Fibroblast of pulmonary artery (primary cell): ENCODE data around the gene NDUFA11.
A peak's percentile ranks its signal among the peaks of the same experiment; 100 is the strongest.

Experiments
- DNase-seq: peaks from one replicate; pipeline ENCODE4 v3.0.0-alpha.2; 2010; ENCODE audit warnings: low read depth
- H3K4me3 ChIP-seq: replicated peaks from 2 replicates; pipeline ENCODE4 v1.5.1; 2011; ENCODE audit warnings: low read depth, mild to moderate bottlenecking, control low read depth, low read length, moderate library complexity
- CTCF ChIP-seq: IDR thresholded peaks from 2 replicates; pipeline ENCODE4 v1.5.1; 2011; ENCODE audit warnings: mild to moderate bottlenecking, control low read depth, low read length, inconsistent platforms; ENCODE audit errors: missing control alignments

Gene NDUFA11

DNA sequence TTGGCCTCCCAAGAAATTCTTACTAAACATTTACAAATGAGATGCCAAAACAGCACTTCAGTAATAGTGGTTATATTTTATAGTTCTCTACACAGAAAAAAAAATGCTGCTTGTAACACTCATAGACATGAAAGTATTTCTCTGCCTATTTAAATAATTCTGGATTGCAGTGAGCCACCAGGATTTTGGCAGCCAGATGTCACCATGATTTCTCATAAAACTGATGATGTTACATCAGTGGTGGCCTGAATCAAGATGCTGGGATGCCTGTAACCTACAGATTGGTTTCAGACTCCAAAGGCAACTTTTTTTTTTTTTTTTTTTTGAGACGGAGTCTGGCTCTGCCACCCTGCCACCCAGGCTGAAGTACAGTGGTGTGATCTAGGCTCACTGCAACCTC is 7.8 kb upstream of the NDUFA11 start:
- TF ChIP-seq CTCF = no peak
- DNase-seq = no peak
- no peak overlapping the region for H3K4me3 ChIP-seq

DNA sequence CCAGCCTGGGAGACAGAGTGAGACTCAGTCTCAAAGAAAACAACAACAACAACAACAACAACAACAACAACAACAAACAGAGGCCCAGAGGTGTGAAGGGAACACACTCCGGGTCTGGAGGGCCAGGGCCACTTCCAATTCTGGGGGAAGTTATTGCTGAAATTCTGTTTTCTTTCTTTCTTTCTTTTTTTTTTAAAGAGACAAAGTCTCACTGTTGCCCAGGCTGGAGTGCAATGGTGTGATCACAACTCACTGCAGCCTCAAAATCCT is 7.0 kb upstream of the NDUFA11 start:
- H3K4me3 ChIP-seq = no peak overlapping the region
- no peak for TF ChIP-seq CTCF
- DNase-seq = no peak

DNA sequence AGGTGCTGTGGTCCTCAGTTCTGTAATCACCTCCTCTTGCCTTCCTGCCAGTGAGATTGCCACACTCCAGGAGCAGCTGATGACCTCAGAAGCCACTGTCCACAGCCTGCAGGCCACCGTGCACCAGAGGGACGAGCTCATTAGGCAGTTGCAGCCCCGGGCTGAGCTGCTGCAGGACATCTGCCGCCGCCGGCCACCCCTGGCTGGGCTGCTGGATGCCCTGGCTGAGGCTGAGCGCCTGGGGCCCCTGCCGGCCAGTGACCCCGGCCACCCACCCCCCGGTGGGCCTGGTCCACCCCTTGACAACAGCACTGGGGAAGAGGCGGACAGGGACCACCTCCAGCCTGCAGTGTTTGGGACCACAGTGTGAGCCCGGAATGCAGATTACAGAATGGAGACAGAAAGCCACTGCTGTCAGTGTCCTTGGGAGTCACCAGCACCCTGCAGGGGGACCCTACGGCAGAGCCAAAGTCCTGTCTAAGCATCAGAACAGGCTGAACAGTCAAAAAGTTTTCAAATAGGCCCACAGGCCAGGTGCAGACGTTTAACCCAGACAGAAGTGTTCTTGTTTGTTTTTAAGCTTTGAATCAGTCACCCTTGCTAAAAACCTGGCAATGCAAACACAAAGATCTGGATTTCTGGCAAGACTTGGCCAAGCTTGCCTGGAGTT is 5.3 kb upstream of the NDUFA11 start:
- H3K4me3 ChIP-seq = no peak overlapping the region
- no peak for DNase-seq
- TF ChIP-seq CTCF = no peak

- DNase-seq = peak; percentile 24
- no peak overlapping the region for H3K4me3 ChIP-seq
Measured at GRCh38 chr19:5907241-5907640, 3.7 kb upstream of the NDUFA11 start.

DNA sequence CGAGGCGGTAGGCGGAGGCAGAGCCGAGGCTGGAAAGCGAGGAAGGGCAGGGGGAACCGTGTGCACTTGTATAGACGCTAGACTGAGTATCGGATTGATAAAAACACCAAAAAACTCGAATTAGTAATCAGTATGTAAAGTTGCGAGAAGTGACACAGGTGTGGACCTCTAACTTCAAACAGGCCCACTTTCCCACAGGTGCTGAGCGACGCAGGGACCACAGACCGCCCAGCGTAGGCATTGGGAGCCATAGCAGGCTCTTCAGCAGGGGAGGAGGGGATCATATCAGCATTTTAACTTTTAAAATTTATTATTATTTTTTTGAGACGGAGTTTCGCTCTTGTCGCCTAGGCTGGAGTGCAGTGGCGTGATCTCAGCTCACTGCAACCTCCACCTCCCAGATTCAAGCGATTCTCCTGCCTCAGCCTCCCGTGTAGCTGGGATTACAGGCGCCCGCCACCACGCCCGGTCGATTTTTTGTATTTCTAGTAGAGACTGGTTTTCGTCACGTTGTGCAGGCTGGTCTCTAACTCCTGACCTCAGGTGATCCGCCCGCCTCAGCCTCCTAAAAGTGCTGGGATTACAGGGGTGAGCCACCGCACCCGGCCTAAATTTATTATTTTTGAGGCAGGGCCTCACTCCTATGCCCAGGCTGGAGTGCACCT is 1.7 kb upstream of the NDUFA11 start:
- no peak for DNase-seq
- H3K4me3 ChIP-seq = peak overlapping the region; percentile 100
- no peak for TF ChIP-seq CTCF

More at GRCh38 chr19:5907241-5907640, 3.7 kb upstream of the NDUFA11 start:
- TF ChIP-seq CTCF = no peak

DNA sequence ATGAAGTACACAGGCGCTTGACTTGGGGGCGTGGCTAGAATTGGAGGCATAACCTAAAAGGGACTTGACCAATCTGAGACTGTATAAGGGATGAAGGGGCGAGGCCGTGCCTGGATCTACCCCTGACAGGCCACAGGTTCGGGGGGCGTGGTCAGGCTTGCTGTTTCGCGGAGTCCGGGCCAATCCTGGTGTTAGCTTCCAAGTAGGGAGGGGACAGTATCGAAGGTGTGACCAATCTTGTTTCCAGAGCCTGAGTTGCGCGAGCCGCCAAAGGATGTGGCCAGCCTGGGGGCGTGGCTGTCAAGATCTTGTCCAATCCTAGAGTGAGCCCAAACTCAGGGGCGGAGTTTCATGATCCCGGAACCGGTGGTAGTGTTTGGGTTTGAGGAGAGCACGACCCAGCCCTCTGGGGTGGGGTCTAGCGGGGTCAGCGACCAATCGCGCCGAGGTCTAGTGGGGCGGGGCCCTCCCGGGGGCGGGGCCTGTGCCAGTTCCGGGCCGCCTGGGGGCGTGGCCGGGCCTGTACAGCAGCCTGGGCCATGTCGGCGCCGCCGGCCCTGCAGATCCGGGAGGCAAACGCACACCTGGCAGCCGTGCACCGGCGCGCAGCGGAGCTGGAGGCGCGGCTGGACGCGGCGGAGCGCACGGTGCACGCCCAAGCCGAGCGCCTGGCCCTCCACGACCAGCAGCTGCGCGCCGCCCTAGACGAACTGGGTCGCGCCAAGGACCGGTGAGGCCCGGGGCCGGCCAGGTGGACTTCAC is 943 bp upstream of the NDUFA11 start, which contains the start of gene VMAC:
Gene VMAC, plus strand, starts transcription at position 521 of the 762 bp plus-strand sequence. Its CDS starts 19 bp downstream, at position 540.
- no peak for TF ChIP-seq CTCF
- DNase-seq = peak; percentile 100

More for the DNA sequence above, 943 bp upstream of the NDUFA11 start, which contains the start of gene VMAC:
- peak within 1 kb of the TSS; percentile 100 for H3K4me3 ChIP-seq
